ENCODE results near the gene HOXA9.

DNA sequence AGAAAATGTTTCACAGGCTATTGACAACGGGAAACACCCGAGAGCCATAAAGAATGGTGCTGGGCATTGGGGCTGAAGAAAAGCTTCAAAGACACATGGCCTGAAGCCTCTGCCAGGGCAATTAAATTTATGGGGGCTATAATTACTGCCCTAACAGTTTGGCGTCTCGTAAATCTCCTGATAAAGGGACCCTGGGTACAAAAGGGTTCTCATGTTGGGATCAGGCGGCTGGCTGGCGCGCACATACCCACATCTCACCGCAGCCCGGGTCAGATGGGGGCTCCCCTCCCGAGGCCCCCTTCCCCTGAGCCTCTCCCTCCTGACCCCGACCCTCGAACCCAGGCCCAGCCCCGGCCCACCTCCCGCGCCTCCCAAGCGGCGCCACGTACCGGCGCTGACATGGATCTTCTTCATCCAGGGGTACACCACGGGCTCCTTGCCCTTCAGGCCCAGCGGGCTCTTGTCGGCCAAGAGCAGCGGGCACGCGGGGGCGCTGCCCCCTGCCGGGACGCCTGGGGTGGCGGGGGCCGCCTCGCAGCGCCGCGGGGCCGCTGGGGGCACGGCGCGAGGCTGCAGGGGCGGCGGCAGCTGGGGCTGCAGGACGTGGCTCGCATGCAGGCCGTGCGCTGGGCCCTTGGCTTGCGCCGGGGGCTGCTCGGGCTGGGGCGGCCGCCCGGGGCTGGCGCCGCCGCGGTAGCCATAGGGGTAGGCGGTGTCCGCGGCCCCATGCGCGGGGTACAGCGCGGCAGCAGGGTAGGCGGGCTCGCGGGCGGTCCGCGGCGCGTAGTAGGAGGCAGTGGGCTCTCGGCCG is 35.4 kb downstream of the HOXA9 start:
- TF ChIP-seq SIN3A (conservative IDR thresholded peaks at IDR 0.05 in 1 of 2, IDR thresholded peaks at IDR 0.05 in 1 of 2; ENCODE audit: low read depth in 1 of 2, low read length in 2 of 2) (no peak), POLR2AphosphoS5 (IDR thresholded peaks at IDR 0.05; ENCODE audit: low read depth, low read length) (no peak), KDM4A (IDR thresholded peaks at IDR 0.05; ENCODE audit: low read depth, low read length, severe bottlenecking) (no peak), RAD21 (IDR thresholded peaks at IDR 0.05 in 1 of 2, conservative IDR thresholded peaks at IDR 0.05 in 1 of 2; ENCODE audit: low read depth in 2 of 2, low read length in 2 of 2) (no peak), TAF1 (IDR thresholded peaks at IDR 0.05; ENCODE audit: low read depth, low read length) (no peak), TBP (IDR thresholded peaks at IDR 0.05; ENCODE audit: low read depth, low read length) (no peak), ASH2L (IDR thresholded peaks at IDR 0.05; ENCODE audit: low read length) (no peak), GABPA (IDR thresholded peaks at IDR 0.05; ENCODE audit: borderline replicate concordance, insufficient read depth, low read length) (no peak), FOSL1 (IDR thresholded peaks at IDR 0.05; ENCODE audit: insufficient read depth, low read depth, low read length) (no peak), HDAC2 (IDR thresholded peaks at IDR 0.05; ENCODE audit: borderline replicate concordance in 1 of 2, low read depth in 2 of 2, low read length in 2 of 2) (no peak), CBX5 (IDR thresholded peaks at IDR 0.05; ENCODE audit: low read depth, low read length) (no peak), EP300 (IDR thresholded peaks at IDR 0.05; ENCODE audit: borderline replicate concordance in 1 of 2, low read depth in 2 of 2, low read length in 2 of 2) (no peak), POLR2A (IDR thresholded peaks at IDR 0.05; ENCODE audit: control extremely low read depth in 1 of 2, low read depth in 2 of 2, low read length in 2 of 2) (no peak)
- TF ChIP-seq, protein P1, sequence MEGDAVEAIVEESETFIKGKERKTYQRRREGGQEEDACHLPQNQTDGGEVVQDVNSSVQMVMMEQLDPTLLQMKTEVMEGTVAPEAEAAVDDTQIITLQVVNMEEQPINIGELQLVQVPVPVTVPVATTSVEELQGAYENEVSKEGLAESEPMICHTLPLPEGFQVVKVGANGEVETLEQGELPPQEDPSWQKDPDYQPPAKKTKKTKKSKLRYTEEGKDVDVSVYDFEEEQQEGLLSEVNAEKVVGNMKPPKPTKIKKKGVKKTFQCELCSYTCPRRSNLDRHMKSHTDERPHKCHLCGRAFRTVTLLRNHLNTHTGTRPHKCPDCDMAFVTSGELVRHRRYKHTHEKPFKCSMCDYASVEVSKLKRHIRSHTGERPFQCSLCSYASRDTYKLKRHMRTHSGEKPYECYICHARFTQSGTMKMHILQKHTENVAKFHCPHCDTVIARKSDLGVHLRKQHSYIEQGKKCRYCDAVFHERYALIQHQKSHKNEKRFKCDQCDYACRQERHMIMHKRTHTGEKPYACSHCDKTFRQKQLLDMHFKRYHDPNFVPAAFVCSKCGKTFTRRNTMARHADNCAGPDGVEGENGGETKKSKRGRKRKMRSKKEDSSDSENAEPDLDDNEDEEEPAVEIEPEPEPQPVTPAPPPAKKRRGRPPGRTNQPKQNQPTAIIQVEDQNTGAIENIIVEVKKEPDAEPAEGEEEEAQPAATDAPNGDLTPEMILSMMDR (IDR thresholded peaks at IDR 0.05; ENCODE audit: control extremely low read depth in 1 of 3, insufficient read depth in 1 of 3, low read depth in 1 of 3, low read length in 3 of 3) = no peak

Data from H1 (cell line).